Renal pelvis (tissue), 4 donors: ENCODE results near the gene DCLK2. TPM values are rescaled to one million over a fixed set of nuclear protein-coding genes. Genes with fewer than 3 reads are reported as not detected.

Source experiments
- DNase-seq: peaks from one replicate; pipeline ENCODE4 v3.0.0-alpha.2; 2013
- polyA plus RNA-seq, 3 donors: library from polyadenylated mRNA; unstranded; fragments of 120-200 nt; gene quantifications; one replicate each; pipeline ENCODE4 v1.2.1, GENCODE V29; 2013; ENCODE audit not compliant: insufficient read length in 3 of 3

Gene DCLK2
- polyA plus RNA-seq, 3 donors: 10.5 to 12.7 (median 11.5) TPM

DNA sequence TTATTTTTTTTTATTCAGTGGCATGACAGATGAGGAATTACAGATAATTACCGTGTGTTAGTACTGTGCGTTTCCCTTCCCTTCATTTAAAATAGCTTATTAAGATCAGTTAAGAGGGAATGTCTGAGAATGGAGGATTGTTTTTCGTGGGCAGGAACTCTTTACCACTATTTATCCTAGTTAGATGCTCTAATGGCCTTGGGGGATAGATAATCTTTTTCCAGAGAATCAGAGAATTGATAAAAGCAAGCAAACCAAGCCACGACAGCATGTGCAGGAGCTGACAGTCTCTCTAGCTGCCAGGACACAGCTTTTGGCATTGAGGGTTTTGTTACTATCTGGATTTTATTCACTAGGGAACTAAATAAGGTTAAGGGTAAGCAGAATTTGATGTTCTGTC is 128.7 kb downstream of the DCLK2 start:
- DNase-seq: no peak

DNA sequence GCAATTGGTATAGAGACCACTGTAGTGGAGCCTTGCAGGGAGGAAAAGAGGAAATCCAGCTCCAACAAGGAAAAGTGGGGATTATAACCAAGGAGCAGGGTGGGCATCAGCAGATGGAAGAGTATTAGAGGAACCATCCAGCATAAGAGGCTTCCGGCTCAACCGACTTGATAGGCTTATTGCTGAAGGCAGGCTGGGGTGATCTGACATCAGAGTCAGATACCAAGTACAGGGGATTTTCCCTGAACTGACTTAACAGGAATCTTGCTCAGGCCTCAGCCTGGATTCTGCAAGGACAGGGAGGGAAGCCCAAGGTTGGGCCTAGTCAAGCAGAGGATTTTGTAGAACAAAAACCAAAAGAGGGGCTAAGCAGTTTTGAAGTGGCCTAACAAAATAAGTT is 129.6 kb downstream of the DCLK2 start:
- no peak for DNase-seq

DNA sequence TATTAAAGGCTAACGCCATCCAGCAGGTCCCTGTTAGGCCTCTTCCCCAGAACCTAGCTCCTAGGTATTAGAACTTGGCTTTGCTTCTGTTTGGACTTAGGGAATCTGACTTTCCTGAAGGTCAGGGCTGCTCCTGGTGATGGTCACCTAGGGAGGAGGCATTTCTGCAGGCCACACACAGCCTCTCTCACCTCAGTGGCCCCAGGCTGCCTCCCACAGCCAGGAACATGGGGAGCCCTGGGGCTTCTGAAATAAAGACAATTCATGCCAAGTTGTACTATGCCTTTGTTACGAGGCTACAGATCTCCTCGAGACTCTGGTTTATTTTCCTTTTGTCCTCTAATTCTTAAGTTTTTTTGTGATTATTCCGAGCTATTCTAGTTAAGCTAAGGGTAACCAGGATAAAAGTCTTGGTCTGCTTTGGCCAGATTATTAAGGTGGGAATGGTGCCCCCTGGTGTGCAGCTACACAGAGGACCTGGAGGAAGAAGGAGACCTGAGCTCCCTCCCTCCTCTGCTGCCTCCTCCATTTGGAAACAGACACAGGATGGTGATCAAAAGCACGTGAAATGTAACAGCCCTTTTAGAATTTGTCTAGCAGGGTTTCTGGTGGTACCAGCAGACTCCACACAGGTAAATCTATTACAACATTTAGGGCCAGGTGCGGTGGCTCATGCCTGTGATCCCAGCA is 131.0 kb downstream of the DCLK2 start:
- peak; percentile 41 for DNase-seq

DNA sequence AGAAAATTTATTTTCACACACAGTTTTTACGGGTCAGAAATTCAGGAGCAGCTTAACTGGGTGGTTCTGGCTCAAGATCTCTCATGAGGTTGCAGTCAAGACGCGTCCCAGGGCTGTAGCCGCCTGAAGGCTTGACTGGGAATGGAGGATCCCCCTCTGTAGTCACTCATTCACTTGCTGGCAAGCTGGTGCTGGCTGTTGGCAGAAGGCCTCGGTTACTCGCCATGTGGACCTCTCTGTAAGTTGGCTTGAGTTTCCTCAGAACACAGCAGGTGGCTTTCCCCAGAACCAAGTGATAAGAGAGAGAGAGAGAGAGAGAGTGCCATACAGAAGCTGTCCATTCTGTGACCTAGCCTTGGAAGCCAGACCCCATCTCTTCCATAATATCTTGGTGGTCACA is 132.8 kb downstream of the DCLK2 start:
- DNase-seq: no peak

DNA sequence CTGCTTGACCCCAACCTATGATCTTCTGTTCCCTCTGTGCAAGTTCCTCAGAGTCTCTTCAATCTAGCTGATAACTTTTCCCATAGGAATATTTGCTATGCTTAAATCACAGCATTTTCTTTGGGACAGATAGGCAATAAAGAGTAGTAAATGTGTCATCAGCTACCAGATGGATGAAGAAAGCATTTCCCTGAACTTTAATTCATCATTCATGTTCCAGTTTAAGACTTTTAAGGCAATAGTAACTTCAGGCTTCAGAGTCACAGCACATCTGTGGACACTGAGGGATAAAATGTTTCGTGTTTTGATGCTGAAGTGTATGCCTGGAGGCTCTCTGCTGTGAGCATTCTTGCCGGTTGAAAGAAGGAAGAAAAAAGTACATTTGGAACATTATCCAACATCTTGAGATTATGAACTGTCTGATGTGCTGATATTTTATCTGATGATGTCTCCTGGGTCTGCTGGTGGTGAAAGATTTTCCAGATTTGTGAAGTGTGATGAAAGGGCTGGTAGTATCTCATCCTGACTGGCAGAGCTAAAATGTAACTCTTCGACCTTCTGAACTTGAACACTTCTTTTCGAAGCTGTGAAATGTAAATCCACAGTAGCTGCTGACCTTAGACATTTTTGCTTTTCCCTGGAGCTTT is 133.7 kb downstream of the DCLK2 start:
- DNase-seq: peak; percentile 42

DNA sequence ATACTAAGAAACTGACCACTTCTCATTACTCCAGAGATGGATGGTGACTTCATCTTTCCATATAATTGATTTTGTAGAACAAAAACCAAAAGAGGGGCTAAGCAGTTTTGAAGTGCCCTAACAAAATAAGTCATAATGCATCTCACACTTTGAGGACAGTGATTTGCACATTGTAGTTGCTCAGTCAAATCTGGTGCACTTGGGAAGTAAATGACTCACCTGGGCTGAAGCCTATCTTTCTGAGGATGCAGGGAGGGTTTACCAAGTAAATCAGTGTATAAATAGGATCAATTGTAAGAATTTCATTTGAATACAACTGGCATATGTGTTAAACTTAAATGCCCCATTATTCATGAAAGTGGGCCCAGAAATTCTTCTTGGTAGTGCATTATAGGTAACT is 134.2 kb downstream of the DCLK2 start:
- DNase-seq: no peak

DNA sequence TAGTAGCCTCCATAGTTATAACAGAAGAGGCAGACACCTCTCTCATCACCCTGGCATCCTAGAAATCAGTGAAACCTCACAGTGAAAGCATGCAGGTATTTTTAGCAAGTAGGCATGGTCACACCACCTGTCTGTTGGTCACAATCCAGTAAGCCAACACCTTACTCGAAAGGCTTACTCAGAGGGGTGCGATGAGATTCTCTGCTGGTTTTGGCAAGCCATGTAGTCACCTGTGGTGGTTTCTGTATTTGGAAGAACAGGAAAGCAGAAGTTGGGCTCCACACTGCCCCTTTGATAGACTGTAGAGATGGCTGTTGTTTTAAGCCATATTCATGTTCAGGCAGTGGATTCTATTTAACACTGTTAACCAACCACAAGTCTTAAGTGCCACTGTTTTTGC is 134.7 kb downstream of the DCLK2 start:
- no peak for DNase-seq

DNA sequence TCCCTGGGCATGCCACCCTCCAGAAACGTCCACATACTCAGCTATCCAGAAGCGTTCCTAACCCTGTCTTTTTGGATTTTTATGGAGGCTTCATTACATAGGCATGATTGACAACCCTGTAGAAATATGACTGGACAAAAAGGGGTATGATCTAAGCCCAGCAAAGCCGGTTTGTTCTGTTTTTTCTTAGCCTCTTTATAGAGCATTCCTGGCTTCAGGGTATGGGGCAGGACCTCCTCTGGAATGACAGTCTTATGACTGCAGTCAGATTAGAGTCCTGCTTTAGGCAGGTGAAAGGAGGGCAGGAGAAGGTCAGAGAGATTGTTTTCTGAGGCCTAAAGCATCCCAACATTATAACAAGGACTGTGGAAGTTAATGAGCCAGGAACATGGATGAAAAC is 137.4 kb downstream of the DCLK2 start:
- no peak for DNase-seq

DNA sequence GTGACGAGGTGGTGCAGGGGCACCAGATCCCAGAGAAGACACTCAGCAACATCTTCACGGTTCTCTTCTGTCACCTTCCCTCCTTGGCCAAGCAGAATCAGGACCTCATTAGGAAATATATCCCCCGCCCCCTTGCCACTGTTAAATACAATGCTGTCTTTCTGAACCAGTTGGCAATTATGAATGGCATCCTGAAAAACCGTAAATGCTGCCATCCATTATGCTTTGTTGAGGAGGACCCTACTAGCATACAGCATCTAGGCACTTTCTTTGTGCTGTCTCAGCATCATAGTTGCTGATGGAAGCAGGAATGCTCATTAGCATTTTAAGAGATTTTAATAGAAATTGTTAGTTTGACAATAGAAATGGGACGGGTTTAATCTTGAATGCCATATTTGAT is 138.5 kb downstream of the DCLK2 start:
- no peak for DNase-seq

DNA sequence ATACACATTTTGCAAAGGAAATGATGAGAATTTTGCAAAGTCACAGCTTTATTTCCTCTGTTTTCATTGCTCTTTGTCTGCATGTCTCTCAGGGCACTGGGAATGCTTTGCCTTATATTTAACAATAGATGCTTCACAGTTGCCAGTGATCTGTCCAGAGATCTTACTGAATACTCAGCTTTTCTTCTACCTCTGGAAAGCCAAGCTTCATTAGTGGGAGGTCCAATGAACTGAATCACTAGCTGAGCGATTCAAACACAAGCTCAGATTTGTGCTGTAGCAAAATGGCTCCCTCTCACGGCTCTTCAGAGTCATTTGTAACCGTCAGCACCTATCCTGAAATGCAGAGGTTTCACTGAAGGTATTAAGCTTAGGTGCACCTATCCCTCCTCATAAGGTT is 138.9 kb downstream of the DCLK2 start:
- no peak for DNase-seq

DNA sequence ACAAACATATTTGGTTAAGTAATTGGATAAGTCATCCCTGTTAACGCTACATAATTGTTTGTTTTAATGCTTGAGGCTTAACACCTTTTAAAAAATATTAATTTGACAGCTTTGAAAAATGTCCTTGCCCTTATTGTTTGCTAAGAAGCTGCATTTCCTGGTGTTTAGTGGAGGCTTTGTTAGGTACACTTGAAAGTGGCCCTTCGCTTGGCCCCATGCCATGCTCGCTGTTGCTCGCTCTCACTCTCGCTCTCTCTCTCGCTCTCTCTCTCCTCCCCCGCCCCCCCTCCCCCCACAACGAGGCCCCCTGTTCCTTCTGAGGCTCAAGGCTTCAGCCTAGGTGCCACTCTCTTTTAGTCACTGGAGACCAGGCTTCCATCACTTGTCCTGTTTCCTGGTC is 139.6 kb downstream of the DCLK2 start:
- no peak for DNase-seq

DNA sequence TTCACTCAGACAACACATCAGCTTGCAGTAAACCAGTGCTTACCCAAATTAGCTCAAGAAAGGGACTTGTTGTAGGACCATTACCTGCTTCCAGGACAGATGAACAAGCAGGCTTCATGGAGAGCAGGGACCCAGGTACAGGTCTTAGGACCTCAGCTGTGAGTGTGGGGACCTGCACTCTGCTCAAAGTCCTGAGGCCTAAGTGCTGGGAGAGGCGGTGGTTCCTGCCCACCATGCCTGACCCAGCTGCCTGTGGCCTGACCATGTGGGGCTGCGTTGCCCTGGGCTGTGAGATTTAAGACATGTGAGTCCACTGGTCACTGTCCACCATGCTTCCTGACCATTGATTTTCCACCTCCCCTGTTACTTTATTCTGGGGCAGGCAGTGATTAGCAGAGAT is 140.2 kb downstream of the DCLK2 start:
- DNase-seq: no peak

DNA sequence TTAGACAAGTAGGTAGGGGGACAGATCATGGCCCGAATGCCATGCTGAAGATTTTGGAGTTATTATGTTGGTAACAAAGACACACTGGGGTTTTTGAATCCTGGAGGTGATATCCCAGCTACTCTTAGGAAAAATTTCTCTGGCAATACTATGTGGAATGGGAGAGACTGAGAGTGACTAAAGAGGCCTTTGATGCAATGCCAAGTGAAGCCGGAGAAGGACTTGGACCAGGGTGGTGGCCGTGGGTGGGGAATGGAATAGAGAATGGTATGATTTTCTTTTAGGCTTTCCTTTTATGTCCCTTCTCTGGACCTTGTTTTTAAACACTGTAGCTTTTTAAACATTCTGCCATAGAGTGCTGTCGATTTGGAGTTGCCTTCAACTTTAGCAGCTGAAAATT is 141.6 kb downstream of the DCLK2 start:
- no peak for DNase-seq

DNA sequence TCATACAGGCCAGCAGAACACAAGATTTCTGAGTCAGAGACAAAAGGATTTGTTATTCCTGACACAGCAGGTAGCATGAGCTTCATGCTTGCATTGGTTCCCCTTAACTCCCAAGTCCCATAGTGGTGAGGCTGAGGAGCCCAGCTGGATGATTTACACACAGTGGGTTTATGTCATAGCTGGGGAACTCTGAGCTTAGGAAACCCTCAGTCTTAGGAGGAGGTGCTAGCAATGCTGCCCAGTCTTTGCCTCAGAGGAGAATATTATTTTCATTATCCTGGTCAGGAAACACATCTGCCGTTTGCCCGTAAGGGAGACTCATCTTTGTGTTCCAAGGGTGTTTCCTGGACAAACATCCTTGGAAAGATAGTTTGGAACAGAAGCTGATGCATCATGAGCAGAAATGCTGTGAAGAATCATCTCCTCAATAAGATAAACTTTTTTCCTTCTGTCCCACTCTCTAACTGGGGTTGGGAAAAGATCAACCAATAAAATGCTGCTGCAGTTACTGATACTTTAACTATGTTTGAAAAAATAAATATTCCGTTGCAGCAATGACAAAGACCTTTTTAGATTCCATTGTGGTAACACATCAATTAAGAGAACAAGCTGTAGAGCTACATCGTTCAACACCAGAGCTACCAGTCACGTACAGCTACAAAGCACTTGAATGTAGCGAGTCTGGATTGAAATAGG is 146.8 kb downstream of the DCLK2 start:
- DNase-seq: no peak

DNA sequence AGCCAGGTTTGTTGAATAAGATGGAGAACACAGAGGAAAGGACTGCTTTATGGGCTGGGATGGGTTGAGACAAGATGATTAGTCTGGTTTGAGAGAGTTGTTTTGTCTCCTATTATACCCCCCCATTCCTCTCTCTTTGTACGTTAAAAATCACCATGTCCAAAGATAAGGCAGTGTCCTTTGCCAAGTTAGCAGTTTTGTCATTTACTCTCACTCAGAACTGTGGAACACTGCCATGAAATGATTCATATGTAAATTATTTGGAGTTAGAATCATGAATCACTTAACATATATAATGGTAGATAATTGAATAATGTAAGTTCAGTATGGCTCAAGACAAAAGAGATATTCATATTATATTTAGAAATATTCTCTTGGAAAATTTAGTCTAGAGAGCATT is 151.3 kb downstream of the DCLK2 start:
- DNase-seq: no peak

DNA sequence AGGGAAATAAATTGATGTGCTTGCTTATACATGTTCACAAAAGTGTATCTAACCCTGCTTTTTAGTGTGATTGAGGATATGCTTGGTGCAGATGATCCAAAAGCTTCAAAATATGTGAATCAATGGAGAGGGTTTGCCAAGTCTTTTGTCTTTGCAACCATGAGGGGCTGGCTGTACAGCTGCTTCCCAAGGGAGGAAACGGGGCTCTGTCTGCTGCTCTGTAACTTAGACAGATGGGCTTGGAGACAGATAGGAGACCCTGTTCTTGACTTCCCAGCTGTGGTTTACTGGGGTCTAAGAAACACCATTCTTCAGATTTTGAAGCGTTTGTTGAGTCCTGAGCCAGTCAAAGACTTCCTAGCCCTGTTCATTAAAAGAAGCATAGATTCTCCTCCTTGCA is 152.3 kb downstream of the DCLK2 start:
- no peak for DNase-seq

DNA sequence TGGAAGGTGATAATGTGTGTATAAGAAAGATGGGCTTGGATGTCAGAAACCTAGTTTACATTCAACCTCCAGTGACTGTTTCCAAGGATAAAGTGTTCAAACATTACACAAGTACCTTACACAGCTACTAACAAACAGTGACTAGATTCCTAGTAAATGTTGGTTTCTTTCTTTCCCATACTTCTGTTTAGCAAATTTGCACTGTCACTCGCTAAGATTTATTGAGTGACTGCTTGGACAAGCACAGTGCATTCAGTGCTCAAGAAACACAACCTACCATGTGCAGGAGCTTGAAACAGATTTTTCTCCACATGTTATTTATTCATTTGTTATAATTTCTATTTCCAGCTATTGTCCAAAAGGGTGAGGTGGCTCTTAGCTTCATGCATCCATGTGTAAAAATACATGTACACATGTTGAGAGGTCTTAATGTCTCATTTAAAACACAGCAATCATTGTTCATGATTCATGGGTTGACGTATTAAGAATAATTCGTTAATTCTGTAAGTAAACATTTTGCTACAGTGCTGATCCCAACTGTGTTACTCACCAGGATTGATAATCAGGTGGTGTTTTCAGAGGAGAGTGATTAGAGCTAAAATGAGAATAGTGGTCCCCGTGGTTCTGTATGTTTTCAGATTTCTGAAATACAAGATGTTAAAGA is 153.0 kb downstream of the DCLK2 start:
- no peak for DNase-seq

DNA sequence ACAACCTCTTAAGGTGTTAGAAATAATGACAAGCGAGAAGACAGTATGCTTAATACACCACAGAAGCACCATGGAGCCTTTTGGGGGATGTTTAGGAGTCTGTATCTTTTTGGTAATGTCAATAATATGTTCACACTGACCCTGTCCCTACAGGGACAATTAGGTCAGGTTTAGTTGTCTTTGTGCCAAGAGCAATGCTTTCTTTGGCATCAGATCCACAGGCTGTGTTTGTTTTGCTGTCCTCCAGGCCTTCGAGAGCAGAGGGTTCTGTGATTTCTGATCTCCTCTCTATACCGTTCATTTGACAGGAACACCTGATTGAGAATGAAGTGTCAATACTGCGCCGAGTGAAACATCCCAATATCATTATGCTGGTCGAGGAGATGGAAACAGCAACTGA is 153.8 kb downstream of the DCLK2 start:
- DNase-seq: no peak

DNA sequence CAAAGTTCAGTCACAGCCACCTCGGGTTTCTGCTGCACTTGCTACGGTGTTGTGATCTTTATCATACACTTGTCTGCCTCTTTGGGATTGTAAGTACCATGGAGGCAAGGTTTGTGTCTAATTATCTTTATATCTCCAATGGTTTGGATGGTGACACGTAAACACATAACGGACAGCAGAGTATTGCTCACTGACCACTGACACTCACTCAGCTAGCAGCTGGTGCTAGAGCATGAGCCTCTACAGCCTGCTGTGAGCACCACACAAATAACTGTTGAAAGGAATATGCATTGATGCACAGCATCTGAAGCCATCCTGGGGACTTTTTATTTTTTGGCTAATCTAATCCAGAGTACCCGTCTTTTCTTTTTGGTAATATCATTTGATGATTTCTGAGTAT is 156.0 kb downstream of the DCLK2 start:
- DNase-seq: no peak

DNA sequence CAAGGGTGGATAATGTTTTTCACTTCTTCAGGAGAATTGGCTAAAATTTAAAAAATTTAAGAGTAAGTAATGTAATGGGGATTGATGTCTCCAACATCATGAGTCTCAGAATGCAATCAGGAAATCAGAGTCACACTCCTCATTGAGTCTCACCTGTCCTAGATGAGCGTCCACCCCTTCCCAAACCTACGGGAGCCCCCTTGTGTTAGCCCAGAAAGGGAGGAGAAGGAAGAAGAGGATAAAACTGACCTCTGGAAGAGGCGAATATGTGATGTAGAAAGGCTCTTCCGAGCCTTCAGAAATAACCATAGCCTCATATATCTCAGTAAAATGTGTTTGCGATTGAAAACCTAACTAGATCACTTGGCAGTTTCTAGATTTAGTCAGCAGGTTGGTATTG is 157.1 kb downstream of the DCLK2 start:
- no peak for DNase-seq

DNA sequence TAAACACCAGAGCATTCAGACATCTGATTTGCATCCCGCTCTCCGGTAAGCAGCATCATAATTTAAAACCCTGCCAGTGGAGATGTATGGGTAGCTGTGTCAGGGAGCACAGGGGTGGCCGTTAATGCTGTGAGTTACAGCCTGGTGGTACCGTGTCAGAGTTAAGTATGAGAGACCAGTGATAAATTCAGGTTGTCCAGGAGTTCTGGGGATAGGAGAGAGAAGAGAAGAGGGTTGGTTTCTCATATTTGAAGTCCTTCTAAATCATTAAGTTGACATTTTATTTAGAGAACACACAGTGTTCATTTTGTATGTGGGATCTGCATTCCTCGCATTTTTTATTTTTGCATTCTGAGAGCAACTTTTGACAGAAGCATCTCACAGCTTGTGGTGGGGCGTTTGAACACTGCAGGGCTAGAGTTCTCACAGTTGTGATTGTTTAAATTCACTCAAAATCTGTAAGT is 157.6 kb downstream of the DCLK2 start:
- peak; percentile 44 for DNase-seq

DNA sequence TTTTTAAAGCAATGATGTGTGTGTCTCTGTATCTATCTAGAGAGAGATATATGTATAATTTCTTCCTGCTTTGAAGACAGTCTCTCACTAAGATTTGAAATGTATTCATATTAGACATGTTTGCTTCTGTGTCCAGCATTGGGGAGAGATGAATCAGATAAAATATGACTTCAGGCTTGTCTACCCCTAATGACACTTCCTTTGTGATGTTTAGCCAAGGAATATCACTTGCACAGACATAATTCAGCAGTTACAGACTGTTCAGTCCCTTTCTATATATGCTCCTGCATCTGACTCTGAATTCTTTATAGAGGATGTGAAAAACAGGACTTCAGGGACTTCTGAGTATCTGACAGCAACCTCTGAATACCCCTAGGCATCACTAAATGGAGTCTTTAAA is 158.4 kb downstream of the DCLK2 start:
- no peak for DNase-seq
